GM13976 (cell line): ENCODE results near the gene GMPS.

Experiments
- DNase-seq: peaks from one replicate; pipeline ENCODE4 v3.0.0; 2012; ENCODE audit warnings: low spot score
- CTCF ChIP-seq: IDR thresholded peaks from 2 replicates; pipeline ENCODE4 v1.5.1; 2012; ENCODE audit warnings: borderline replicate concordance, mild to moderate bottlenecking; ENCODE audit not compliant: insufficient read depth; ENCODE audit errors: extremely low read depth, missing control alignments, control extremely low read depth
- in situ Hi-C: fragments of 300-500 bp; cut with MboI; formaldehyde crosslinking; loops from one replicate; pipeline ENCODE4 v1.12.0; 2022; ENCODE audit warnings: low sequenced_read_pairs, mixed read lengths, inconsistent platforms; ENCODE audit not compliant: unreplicated experiment

Gene GMPS

GRCh38 chr3:155938409-155938808 is 68.0 kb downstream of the GMPS start:
- no peak for TF ChIP-seq CTCF
- DNase-seq, result no peak
- in situ Hi-C loops, result no loop called here

- DNase-seq, result no peak
- in situ Hi-C loops, result no loop called here
- TF ChIP-seq CTCF, result no peak
Measured at GRCh38 chr3:155941354-155941753, 70.9 kb downstream of the GMPS start.

DNA sequence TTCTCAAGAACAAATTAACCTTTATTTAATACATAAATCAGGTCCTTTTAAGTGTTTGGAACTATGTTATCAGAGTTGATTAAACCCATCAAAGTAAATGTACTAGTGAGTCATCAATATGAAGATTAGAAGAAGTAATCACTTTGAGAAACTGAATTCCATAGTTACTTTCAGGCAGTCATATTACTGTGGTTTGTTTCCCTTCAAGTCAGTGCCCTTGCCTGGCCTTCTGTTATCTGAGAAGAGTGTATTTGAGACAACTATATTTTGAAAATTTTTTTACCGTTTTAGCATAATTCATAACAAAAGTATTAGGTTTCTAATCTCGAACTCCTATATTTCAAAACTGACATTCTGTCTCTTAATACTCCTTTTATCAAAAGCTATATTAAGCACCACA is 73.6 kb downstream of the GMPS start:
- in situ Hi-C loops, result no loop called here
- no peak for TF ChIP-seq CTCF
- no peak for DNase-seq

DNA sequence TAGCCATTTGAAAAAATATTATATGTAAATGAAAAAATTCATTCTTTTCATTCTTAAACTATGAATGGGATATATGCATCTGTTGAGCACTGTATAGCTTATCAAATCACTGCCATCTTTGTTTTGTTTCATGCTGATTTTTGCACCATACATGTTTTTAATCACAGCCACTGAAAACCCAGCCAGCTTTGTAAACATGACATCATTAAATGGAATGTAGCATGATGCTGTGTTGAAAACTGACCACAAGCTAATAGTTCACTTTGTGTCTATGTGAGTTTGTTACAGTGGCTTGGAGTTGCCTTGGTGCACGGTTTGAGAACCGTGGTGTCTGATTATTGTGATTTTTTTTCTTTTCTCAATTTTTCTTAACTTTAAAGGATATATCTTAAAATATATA is 75.7 kb downstream of the GMPS start:
- no peak for DNase-seq
- TF ChIP-seq CTCF, result no peak
- in situ Hi-C loops, result no loop called here

GRCh38 chr3:155948476-155948875 is 78.0 kb downstream of the GMPS start:
- in situ Hi-C loops, result no loop called here
- no peak for DNase-seq
- no peak for TF ChIP-seq CTCF

DNA sequence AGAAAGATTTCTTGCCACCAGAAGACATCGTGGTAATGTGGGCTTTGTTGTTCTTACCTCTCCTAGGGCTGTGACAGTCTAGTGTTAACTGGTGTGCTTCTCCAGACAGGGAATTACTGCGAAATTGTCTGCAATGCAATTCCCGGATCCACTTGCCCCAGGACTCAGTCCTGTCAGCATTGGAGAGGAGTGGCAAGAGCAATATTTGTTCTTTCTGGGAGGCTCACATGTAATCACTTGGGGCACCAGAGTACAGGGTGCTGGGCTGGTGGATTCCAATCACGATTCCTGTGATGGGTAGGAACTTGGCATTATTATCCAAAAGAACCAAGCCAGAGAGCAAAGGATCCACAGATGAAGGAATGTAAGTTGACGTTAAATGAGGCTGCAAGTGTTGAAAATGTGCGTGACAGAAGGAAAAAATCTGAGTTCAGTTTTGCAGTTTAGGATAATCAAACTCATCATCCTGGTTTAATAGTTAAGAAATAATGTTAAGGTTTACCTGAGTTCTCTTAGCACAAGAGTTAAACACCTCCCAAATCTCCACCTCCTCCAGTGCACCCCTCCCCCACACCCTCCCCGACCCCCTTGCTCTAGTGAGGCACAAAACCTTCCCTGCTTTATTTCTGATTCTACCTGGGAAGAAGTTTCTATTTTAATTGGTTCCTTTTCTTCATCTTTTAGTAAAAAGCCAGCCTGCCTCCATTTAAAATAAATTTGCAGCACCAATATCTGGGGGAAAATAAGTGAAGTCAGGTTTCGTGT is 79.2 kb downstream of the GMPS start:
- DNase-seq, result no peak

More for the DNA sequence above, 79.2 kb downstream of the GMPS start:
- in situ Hi-C loops, result no loop called here
- TF ChIP-seq CTCF, result no peak
